Mesenchymal stem cell (in vitro differentiated cells and primary cell): Measurements from ENCODE around the gene KIR2DL4. TPM values are rescaled to one million over a fixed set of nuclear protein-coding genes. Genes with fewer than 3 reads are reported as not detected.
"Not testable (repeated sequence)": the region's sequence is repeated elsewhere in the genome, so short reads cannot be mapped to it uniquely, and the experiment has no call there.

Source experiments
- DNase-seq: peaks from one replicate; pipeline ENCODE4 v3.0.0-alpha.2; 2013
- H2AFZ ChIP-seq: one replicate; pipeline ENCODE4 v1.6.1; 2013; ENCODE audit warnings: low read depth, mild to moderate bottlenecking, control low read depth, inconsistent platforms, low read length, moderate library complexity
- H2AK5ac ChIP-seq: 2 replicates; pipeline ENCODE4 v1.6.1; 2013; ENCODE audit warnings: low read length, moderate library complexity, mild to moderate bottlenecking, inconsistent platforms; ENCODE audit not compliant: severe bottlenecking
- H2BK120ac ChIP-seq: one replicate; pipeline ENCODE4 v1.6.1; 2013; ENCODE audit warnings: low read depth, mild to moderate bottlenecking, inconsistent platforms, low read length, moderate library complexity
- H2BK12ac ChIP-seq, 2 experiments: one replicate each; pipeline ENCODE4 v1.6.1; 2013; ENCODE audit warnings: inconsistent platforms in 2 of 2, low read length in 2 of 2, mild to moderate bottlenecking in 2 of 2, moderate library complexity in 2 of 2, control low read depth in 1 of 2
- H2BK15ac ChIP-seq: one replicate; pipeline ENCODE4 v1.6.1; 2013; ENCODE audit warnings: mild to moderate bottlenecking, low read depth, inconsistent platforms; ENCODE audit not compliant: poor library complexity, severe bottlenecking
- H2BK5ac ChIP-seq: 2 replicates; pipeline ENCODE4 v1.6.1; 2013; ENCODE audit warnings: low read depth, mild to moderate bottlenecking, low read length, control low read depth, inconsistent platforms; ENCODE audit not compliant: poor library complexity, severe bottlenecking
- H3K14ac ChIP-seq, 2 experiments: one replicate each; pipeline ENCODE4 v1.6.1; 2013; ENCODE audit warnings: inconsistent platforms in 2 of 2, low read length in 2 of 2, control low read depth in 1 of 2, mild to moderate bottlenecking in 1 of 2, moderate library complexity in 1 of 2
- H3K18ac ChIP-seq, 2 experiments: one replicate each; pipeline ENCODE4 v1.6.1; 2013; ENCODE audit warnings: inconsistent platforms in 2 of 2, low read length in 2 of 2, control low read depth in 1 of 2, low read depth in 1 of 2, mild to moderate bottlenecking in 1 of 2
- H3K23ac ChIP-seq, 2 experiments: one replicate each; pipeline ENCODE4 v1.6.1; 2013; ENCODE audit warnings: inconsistent platforms in 2 of 2, low read length in 2 of 2, mild to moderate bottlenecking in 2 of 2, moderate library complexity in 2 of 2, control low read depth in 1 of 2
- H3K27ac ChIP-seq: 2 replicates; pipeline ENCODE4 v1.5.1; 2013; ENCODE audit warnings: mild to moderate bottlenecking, moderate library complexity, low read length, control low read depth, inconsistent platforms; ENCODE audit not compliant: poor library complexity, severe bottlenecking
- H3K27me3 ChIP-seq, 2 experiments: 2 replicates each; pipeline versions ENCODE4 v1.6.1 to v1.7.0; 2013; ENCODE audit warnings: low read length in 2 of 2, mild to moderate bottlenecking in 2 of 2, moderate library complexity in 2 of 2, control low read depth in 1 of 2, inconsistent platforms in 1 of 2; ENCODE audit not compliant: control insufficient read depth in 1 of 2, insufficient read depth in 1 of 2
- H3K36me3 ChIP-seq, 2 experiments: 2 replicates each; pipeline versions ENCODE4 v1.6.1 to v1.7.0; 2013; ENCODE audit warnings: low read length in 2 of 2, control low read depth in 1 of 2, inconsistent platforms in 1 of 2, low read depth in 1 of 2, mild to moderate bottlenecking in 1 of 2; ENCODE audit not compliant: insufficient read depth in 2 of 2, control insufficient read depth in 1 of 2
- H3K4ac ChIP-seq, 2 experiments: one replicate each; pipeline ENCODE4 v1.6.1; 2013; ENCODE audit warnings: inconsistent platforms in 2 of 2, low read length in 2 of 2, mild to moderate bottlenecking in 2 of 2, moderate library complexity in 2 of 2, control low read depth in 1 of 2, low read depth in 1 of 2
- H3K4me1 ChIP-seq: 2 replicates; pipeline ENCODE4 v1.6.1; 2013; ENCODE audit warnings: low read depth, low read length, control low read depth; ENCODE audit not compliant: control insufficient read depth, insufficient read depth
- H3K4me2 ChIP-seq: 2 replicates; pipeline ENCODE4 v1.6.1; 2013; ENCODE audit warnings: low read length, mild to moderate bottlenecking, inconsistent platforms; ENCODE audit not compliant: poor library complexity, severe bottlenecking
- H3K4me3 ChIP-seq, 2 experiments: 2 replicates each; pipeline versions ENCODE4 v1.5.1 to v1.7.0; 2013; ENCODE audit warnings: low read length in 2 of 2, mild to moderate bottlenecking in 2 of 2, control low read depth in 1 of 2, low read depth in 1 of 2; ENCODE audit not compliant: insufficient read depth in 1 of 2
- H3K79me1 ChIP-seq: replicated peaks from 2 replicates; pipeline ENCODE4 v1.6.1; 2013; ENCODE audit warnings: mild to moderate bottlenecking, control low read depth, low read length, inconsistent platforms; ENCODE audit not compliant: poor library complexity, severe bottlenecking
- H3K9ac ChIP-seq: 2 replicates; pipeline ENCODE4 v1.7.0; 2013; ENCODE audit warnings: mild to moderate bottlenecking, low read length, moderate library complexity
- H3K9me3 ChIP-seq: 2 replicates; pipeline ENCODE4 v1.7.0; 2013; ENCODE audit warnings: mild to moderate bottlenecking, low read length; ENCODE audit not compliant: control insufficient read depth
- H4K8ac ChIP-seq: one replicate; pipeline ENCODE4 v1.6.1; 2013; ENCODE audit warnings: inconsistent platforms, mild to moderate bottlenecking, low read length, moderate library complexity
- H4K91ac ChIP-seq: one replicate; pipeline ENCODE4 v1.6.1; 2013; ENCODE audit warnings: mild to moderate bottlenecking, low read length, inconsistent platforms
- WGBS: methylation state at CpG from one replicate; pipeline ENCODE4 v1.1.7; 2013; ENCODE audit warnings: mixed read lengths; 5-methylcytosine and 5-hydroxymethylcytosine counted together
- small RNA-seq: library from polyadenylated mRNA; stranded (forward); fragments of <200 nt; extraction: miRNeasy Mini kit (QIAGEN cat#:217004); gene quantifications from one replicate; pipeline ENCODE3, GENCODE V24; 2013; ENCODE audit warnings: low read depth

The KIR2DL4 gene

DNA sequence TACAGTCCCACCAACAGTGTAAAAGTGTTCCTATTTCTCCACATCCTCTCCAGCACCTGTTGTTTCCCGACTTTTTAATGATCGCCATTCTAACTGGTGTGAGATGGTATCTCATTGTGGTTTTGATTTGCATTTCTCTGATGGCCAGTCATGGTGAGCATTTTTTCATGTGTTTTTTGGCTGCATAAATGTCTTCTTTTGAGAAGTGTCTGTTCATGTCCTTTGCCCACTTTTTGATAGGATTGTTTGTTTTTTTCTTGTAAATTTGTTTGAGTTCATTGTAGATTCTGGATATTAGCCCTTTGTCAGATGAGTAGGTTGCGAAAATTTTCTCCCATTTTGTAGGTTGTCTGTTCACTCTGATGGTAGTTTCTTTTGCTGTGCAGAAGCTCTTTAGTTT, 60.0 kb downstream of the KIR2DL4 start:
- not testable (repeated sequence) for H3K27ac ChIP-seq, H3K14ac ChIP-seq, H3K27me3 ChIP-seq, H3K18ac ChIP-seq, H4K8ac ChIP-seq, H3K36me3 ChIP-seq, H3K4me3 ChIP-seq, H3K4me1 ChIP-seq, H3K23ac ChIP-seq, H3K9ac ChIP-seq, H3K4me2 ChIP-seq, DNase-seq, H2BK5ac ChIP-seq, H2AFZ ChIP-seq, H4K91ac ChIP-seq, H2AK5ac ChIP-seq, H2BK12ac ChIP-seq, H3K4ac ChIP-seq, H2BK15ac ChIP-seq, H3K79me1 ChIP-seq, H2BK120ac ChIP-seq, H3K9me3 ChIP-seq
- WGBS, result no CpG with 5 or more reads among the region's 3 CpGs

Small RNA genes lying within 50 kb of the gene (small RNA-seq; reads per million reads assigned to genes)
- gene KIR3DP1, result not detected
